Measurements from ENCODE around the gene MASP1.

MASP1 gene

DNA sequence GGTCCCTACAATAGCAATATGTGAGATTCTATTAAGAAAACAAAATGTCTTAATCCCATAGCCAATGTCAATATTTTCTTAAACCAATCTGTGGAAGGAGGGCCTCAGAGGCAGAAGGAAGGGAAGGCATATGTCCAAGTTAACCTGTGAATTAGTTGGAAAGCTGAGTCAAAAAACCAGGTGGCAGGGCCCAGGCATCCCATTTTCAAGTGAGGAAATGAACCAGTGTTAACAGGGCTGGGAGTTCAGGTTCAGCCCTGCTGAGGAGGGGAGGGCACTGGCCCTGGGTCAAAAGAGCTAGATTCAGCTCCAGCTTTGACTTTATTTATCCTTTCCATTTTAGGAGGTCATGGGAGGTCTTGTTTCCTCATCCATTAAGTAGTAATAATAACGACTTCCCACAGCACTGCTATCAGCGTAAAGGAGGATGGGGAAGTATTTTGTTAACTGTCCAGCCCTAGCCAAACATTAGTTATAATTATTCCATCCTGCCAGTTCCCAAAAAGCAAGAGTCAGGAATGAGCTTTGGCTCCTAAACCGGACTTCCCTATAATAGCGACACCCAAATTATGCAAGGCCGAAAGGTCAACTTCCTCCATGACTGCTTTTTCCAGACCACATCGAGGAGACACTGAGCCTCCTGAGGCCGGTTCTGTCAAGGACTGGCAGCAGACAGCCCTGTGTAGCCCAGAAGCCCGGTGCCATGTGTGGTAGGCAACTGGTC lies 3.2 kb downstream of the MASP1 start:
- no peaks in the 10 kb centered on the region for H3K9me3 Mint-ChIP-seq
- H3K27me3 Mint-ChIP-seq = peaks cover 19% of the 10 kb centered on the region
- no peak overlapping the region for H3K27ac Mint-ChIP-seq
- ATAC-seq (ENCODE audit: low read depth) = no peak
- no peaks in the 10 kb centered on the region for H3K36me3 Mint-ChIP-seq
- H3K4me1 Mint-ChIP-seq = no peaks in the 10 kb centered on the region
- H3K4me3 Mint-ChIP-seq = no peak overlapping the region
- DNase-seq (ENCODE audit: low spot score in 2 of 2) = no peak

DNA sequence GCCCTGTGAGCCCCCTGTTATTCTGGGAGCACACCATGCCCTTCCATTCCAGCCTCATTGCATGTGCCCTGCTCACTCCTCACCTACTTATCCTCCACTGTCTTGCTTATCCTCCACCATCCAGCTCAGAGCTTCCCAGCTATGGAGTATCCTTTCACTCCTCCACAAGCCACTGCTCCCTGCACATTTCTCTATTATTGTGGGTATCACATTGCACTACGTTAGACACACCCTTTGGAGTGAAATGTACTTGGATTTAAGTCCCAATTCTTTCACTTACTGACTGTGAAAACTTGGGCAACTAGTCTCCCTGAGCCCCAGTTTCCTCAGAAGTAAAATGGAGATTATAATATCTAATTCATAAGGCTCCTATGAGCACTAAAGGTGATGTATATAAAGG lies 4.3 kb downstream of the MASP1 start:
- Mint-ChIP-seq H3K4me1 (no peaks in the 10 kb centered on the region), H3K27ac (no peak overlapping the region), H3K4me3 (no peak overlapping the region), H3K36me3 (no peaks in the 10 kb centered on the region), H3K27me3 (peaks cover 19% of the 10 kb centered on the region), H3K9me3 (no peaks in the 10 kb centered on the region)
- no peak for DNase-seq (ENCODE audit: low spot score in 2 of 2)
- no peak for ATAC-seq (ENCODE audit: low read depth)

DNA sequence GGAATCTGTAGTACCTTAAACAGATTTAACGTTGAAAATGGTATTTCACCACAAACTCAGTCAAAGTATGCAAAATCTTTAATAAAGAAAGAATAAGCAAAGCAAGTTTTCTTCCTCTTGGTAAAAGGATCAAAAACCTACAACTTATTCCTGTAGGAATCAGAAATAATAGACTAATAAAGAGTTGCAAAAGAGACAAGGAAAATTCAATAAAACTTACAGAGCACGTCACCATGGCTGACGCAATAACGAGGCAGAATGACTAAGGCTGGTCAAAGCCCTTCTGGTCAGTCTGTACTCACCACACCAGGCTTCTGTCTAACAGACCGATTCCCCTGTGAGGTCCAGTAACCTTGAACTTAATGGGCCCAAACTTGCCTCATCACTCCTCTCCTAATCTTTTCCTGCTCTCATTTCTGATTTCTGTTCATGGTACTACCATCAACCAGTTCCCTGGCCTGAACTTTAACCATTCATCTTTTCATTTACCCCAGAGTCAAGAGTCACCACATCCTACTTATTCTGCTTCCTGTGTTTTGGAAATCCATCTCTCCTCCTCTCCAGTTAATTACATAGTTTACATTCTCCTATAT lies 5.0 kb downstream of the MASP1 start:
- ATAC-seq (ENCODE audit: low read depth) (no peak), DNase-seq (ENCODE audit: low spot score in 2 of 2) (no peak)
- Mint-ChIP-seq H3K27ac (no peak overlapping the region), H3K27me3 (peaks cover 16% of the 10 kb centered on the region), H3K9me3 (no peaks in the 10 kb centered on the region), H3K4me1 (no peaks in the 10 kb centered on the region), H3K36me3 (no peaks in the 10 kb centered on the region), H3K4me3 (no peak overlapping the region)

DNA sequence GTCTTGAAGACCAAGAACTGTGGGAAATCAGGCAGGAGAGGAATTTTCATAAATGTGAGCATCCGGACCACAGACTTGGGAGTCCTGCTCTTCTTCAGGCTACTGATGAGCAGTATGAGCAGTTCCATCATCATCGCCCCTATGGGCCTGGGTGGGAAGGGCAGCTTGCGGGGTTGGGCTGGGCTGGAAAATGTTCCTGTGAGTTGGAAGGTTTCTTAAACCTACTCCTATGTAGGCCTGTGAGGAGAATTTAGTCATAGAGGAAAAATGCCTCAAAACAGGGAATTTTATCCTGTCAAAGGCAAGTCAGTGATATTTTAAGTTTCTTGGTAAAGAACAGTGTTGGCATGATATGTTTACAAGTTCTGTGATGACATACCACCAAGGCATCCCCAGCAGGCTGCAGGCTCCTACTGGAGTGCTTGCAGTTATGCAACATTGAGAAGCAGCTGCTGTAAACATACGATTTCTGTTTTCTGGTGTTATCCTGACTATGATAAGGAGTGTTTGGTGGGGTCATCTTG lies 10.3 kb downstream of the MASP1 start:
- no peak for ATAC-seq (ENCODE audit: low read depth)
- Mint-ChIP-seq H3K27me3 (peaks cover 15% of the 10 kb centered on the region), H3K4me3 (no peak overlapping the region), H3K27ac (no peak overlapping the region), H3K9me3 (no peaks in the 10 kb centered on the region), H3K4me1 (no peaks in the 10 kb centered on the region), H3K36me3 (no peaks in the 10 kb centered on the region)
- no peak for DNase-seq (ENCODE audit: low spot score in 2 of 2)

DNA sequence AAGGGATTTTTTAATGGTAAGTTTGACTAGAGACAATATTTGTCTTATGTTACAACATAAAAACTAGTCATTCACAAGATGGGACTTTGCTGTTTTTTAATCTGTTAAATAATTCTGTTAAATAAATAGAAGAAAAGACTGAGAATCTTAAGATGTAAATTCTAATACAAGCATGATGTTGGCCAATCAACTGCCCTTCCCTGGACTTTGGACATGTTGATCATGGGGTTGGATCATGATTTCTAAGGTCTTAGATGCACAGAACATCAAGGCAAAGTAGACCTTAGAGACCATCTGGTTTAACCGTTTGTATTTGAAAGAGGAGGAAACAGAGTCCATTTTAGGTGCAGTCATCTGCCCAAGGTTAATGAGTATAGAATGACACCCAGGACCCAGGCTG lies 10.9 kb downstream of the MASP1 start:
- H3K27me3 Mint-ChIP-seq = peaks cover 15% of the 10 kb centered on the region
- H3K27ac Mint-ChIP-seq = no peak overlapping the region
- DNase-seq (ENCODE audit: low spot score in 2 of 2) (no peak), ATAC-seq (ENCODE audit: low read depth) (no peak)
- H3K36me3 Mint-ChIP-seq = no peaks in the 10 kb centered on the region
- H3K9me3 Mint-ChIP-seq = no peaks in the 10 kb centered on the region
- no peaks in the 10 kb centered on the region for H3K4me1 Mint-ChIP-seq
- no peak overlapping the region for H3K4me3 Mint-ChIP-seq

DNA sequence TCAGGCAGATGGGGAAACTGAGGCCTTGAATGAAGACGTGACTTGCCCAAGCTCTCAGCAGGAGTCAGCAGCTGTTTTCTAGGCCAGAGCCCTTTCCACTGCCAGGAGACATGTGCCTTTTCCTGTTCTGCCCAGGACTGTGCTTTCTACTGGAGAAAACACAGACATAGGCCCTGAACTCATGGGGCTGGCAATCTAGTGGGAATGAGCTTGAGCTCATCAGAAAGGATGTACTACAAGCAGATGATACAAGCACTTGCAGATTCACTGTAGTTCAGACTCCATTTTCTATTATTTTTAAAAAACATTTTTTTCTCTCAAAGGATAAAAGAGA lies 14.4 kb downstream of the MASP1 start:
- Mint-ChIP-seq H3K4me1 (no peaks in the 10 kb centered on the region), H3K9me3 (no peaks in the 10 kb centered on the region), H3K27me3 (peaks cover 12% of the 10 kb centered on the region), H3K27ac (no peak overlapping the region), H3K4me3 (no peak overlapping the region), H3K36me3 (no peaks in the 10 kb centered on the region)
- no peak for DNase-seq (ENCODE audit: low spot score in 2 of 2)
- ATAC-seq (ENCODE audit: low read depth) = no peak

DNA sequence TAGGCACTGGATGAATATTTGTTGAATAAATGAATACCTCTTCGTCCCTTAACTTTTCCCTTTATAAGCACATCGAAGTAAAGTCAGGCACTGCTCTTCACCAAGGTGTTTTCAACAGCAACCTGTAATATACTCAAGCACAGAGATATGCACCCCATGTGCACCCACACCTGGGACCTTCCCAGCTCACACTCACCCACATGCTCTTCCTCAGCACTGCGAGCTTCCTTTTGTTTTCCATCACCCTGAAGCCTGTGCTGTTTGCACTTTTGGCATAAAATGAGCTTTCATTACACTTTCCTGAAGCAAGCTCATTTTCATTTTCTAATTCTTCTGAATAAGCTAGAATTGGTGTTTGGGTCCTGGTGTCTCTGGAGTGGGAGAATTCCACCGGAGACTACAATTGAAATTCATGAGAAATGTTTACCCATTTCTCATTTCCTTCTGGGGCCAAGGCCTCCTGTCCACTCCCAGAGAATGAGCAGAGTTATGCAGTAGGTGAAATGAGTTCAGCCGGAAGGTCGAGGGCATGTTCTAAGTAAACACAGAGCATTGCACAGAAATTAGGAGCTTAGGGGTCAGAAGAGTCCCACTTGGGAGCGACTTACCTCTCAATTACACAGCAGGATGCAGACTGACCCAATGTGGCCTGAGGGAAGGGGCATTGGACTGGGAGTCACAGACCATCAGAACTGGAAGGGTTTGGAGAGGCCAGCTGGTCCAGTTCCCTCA lies 15.0 kb downstream of the MASP1 start:
- no peaks in the 10 kb centered on the region for H3K4me1 Mint-ChIP-seq
- H3K4me3 Mint-ChIP-seq = no peak overlapping the region
- ATAC-seq (ENCODE audit: low read depth) (no peak), DNase-seq (ENCODE audit: low spot score in 2 of 2) (no peak)
- H3K9me3 Mint-ChIP-seq = no peaks in the 10 kb centered on the region
- peaks cover 15% of the 10 kb centered on the region for H3K27me3 Mint-ChIP-seq
- no peaks in the 10 kb centered on the region for H3K36me3 Mint-ChIP-seq
- no peak overlapping the region for H3K27ac Mint-ChIP-seq

DNA sequence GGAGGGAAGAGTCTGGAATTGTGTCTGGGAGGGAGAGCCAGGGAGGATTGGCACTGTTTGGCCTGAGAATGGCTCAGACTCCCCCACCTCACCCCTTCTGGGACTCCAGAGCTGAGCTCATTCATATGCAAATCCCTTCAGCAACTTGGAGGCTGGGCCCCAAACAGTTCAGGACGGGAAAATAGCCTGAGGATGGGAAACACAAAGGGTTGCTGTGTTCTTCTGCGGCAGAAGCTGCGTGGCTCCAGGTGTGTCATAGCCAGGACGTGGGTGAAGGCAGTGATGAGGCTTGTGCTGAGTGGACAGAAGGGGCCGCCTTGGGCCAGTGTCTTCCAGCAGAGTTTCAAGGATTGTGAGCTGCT lies 16.6 kb downstream of the MASP1 start:
- Mint-ChIP-seq H3K4me3 (no peak overlapping the region), H3K9me3 (no peaks in the 10 kb centered on the region), H3K27ac (no peak overlapping the region), H3K27me3 (peaks cover 13% of the 10 kb centered on the region), H3K36me3 (no peaks in the 10 kb centered on the region), H3K4me1 (no peaks in the 10 kb centered on the region)
- DNase-seq (ENCODE audit: low spot score in 2 of 2) (no peak), ATAC-seq (ENCODE audit: low read depth) (no peak)

DNA sequence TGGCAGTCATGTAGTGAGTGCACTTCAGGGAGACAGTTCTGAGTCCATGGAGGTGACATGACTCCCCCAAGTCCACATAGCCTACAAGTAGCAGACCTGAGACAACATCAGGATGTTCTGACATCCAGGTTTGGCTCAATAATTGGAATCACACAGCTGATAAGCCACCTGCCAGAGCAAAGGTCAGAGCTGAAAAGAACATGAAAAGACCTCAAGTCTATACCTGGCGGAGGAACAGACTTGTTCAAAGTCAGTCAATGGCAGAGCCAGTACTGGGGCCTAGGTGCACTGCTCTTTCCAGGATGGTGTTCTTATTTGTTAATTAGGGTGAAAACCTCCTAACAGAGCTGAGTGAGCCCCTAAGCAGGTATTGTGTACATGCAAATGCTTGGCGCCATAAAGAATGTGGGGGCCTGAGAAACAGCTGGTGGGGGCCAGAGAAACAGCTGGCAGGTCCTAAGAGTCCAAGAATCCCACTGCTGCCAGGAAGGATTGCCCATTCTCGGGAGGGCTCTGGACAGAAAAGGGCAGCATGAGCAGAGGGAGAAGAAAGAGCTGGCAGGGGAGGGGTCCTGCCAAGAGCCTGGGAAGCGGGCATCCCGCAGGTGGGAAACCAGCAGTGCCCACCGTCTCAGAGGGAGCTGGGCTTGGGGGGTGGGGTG lies 17.1 kb downstream of the MASP1 start:
- H3K4me1 Mint-ChIP-seq = no peaks in the 10 kb centered on the region
- DNase-seq (ENCODE audit: low spot score in 2 of 2) (no peak), ATAC-seq (ENCODE audit: low read depth) (no peak)
- H3K9me3 Mint-ChIP-seq = no peaks in the 10 kb centered on the region
- H3K27me3 Mint-ChIP-seq = peaks cover 11% of the 10 kb centered on the region
- H3K4me3 Mint-ChIP-seq = no peak overlapping the region
- H3K36me3 Mint-ChIP-seq = no peaks in the 10 kb centered on the region
- no peak overlapping the region for H3K27ac Mint-ChIP-seq

DNA sequence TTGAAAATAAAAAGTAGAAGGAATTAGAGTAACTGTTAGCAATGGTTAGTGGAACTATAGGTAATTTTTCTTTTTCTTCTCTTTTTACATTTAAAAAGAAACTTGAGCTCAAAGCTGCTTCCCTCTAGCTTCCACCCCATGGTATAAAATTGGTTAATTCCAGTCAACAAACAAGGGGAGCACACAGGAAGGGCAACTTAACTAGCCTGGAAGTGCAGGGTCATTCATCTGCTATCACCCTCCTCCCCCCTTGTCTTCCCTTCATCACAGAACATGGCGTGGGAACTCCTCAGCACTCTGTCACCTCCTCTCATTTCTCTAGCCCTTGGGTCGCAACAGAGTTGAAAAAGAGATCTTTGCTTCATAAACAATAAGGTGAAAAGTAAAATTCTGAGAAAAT lies 20.0 kb downstream of the MASP1 start:
- ATAC-seq (ENCODE audit: low read depth) (no peak), DNase-seq (ENCODE audit: low spot score in 2 of 2) (no peak)
- no peak overlapping the region for H3K4me3 Mint-ChIP-seq
- no peaks in the 10 kb centered on the region for H3K4me1 Mint-ChIP-seq
- peaks cover 3% of the 10 kb centered on the region for H3K9me3 Mint-ChIP-seq
- H3K27me3 Mint-ChIP-seq = peaks cover 12% of the 10 kb centered on the region
- H3K36me3 Mint-ChIP-seq = no peaks in the 10 kb centered on the region
- no peak overlapping the region for H3K27ac Mint-ChIP-seq

DNA sequence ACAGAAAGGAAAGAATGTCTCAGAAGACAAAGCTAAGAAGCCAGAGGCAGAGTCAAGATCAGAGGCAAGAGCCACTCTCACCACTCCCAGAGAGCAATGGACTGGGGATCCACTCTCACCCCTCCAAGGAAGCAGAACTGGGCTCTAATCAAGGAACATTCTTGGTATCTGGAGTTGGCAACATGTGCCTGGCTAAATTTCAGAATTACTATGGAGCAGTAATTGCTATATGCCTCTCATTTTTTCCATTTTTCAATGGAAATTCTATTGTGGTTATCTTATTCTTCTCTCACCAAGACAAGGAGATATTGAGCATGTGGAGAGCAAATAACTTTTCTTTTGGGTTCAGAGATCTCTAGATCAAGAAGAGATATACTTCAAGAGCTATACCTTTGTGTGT lies 22.1 kb downstream of the MASP1 start:
- ATAC-seq (ENCODE audit: low read depth) (no peak), DNase-seq (ENCODE audit: low spot score in 2 of 2) (no peak)
- Mint-ChIP-seq H3K9me3 (peaks cover 3% of the 10 kb centered on the region), H3K4me1 (no peaks in the 10 kb centered on the region), H3K27me3 (peaks cover 15% of the 10 kb centered on the region), H3K4me3 (no peak overlapping the region), H3K36me3 (no peaks in the 10 kb centered on the region), H3K27ac (no peak overlapping the region)

DNA sequence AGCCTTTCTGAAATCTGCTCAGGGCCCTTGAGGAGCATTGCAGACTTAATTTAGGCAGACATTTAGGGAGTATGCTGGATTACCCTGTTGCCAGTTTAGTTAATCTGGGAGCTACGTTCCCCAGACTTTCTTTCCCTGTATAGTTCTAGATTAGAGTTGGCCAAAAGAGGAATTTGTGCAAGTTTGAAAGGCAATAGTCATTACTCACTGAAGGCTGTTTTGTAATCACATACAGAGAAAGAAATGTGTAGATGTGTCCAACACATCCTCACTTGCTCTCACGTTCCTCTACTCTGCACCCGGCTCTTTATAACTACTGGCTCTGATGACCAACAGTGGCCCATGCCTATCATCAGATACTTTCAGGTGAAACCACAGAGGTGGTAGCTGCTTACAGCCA lies 24.2 kb downstream of the MASP1 start:
- ATAC-seq (ENCODE audit: low read depth) (no peak), DNase-seq (ENCODE audit: low spot score in 2 of 2) (no peak)
- Mint-ChIP-seq H3K4me3 (no peak overlapping the region), H3K36me3 (no peaks in the 10 kb centered on the region), H3K27ac (no peak overlapping the region), H3K27me3 (peaks cover 19% of the 10 kb centered on the region), H3K9me3 (peaks cover 3% of the 10 kb centered on the region), H3K4me1 (no peaks in the 10 kb centered on the region)

DNA sequence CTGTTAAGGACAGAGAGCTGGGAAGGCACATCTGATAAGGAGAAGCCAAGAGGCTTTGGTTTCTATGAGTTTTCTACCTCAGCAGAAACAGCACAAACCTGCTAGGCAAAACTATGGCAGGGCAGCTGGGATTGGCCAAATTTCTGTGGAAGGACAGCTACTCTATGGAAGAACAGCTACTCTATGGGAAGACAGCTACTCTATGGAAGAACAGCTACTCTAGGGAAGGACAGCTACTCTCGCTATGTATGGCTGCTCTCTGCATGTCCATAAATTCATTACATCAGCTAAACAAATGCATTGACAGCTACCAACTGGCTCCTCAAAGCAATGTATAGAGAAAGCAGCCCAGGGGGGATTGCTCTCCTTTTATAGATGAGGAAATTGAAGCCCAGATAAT lies 24.8 kb downstream of the MASP1 start:
- Mint-ChIP-seq H3K4me1 (no peaks in the 10 kb centered on the region), H3K36me3 (no peaks in the 10 kb centered on the region), H3K27ac (no peak overlapping the region), H3K4me3 (no peak overlapping the region), H3K27me3 (peaks cover 19% of the 10 kb centered on the region), H3K9me3 (peaks cover 3% of the 10 kb centered on the region)
- ATAC-seq (ENCODE audit: low read depth) = no peak
- DNase-seq (ENCODE audit: low spot score in 2 of 2) = no peak

DNA sequence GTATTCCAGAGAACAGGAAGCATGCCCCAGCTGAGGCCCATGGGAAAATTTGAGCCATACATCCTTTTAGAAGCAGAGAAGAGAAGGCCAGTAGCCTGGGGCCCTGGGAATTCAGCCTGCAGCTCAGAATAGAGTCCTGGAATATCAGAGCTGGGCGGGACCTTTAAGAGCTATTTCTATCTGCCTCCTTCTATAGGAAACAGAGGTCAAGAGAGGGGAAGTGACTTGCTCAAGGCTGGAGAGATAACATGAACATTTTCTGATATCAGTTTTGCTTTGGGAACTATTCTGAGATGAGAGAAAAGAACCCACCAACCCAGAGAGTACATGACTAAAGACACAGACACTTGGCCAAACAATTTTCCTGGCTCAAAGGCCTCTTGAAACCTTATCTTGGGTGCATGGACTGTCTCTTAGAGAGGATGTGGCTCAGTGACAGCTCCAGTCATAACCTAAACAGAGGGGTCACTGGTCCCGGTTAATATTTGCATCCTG lies 26.0 kb downstream of the MASP1 start:
- H3K4me3 Mint-ChIP-seq = no peak overlapping the region
- H3K27me3 Mint-ChIP-seq = peaks cover 19% of the 10 kb centered on the region
- no peaks in the 10 kb centered on the region for H3K4me1 Mint-ChIP-seq
- H3K36me3 Mint-ChIP-seq = no peaks in the 10 kb centered on the region
- peaks cover 4% of the 10 kb centered on the region for H3K9me3 Mint-ChIP-seq
- ATAC-seq (ENCODE audit: low read depth) (no peak), DNase-seq (ENCODE audit: low spot score in 2 of 2) (no peak)
- no peak overlapping the region for H3K27ac Mint-ChIP-seq
